GM12865 (cell line): Measurements from ENCODE around the gene PLEKHM3.

Experiments
- DNase-seq: peaks from one replicate; pipeline ENCODE4 v3.0.0; 2010; ENCODE audit warnings: low read depth
- H3K4me3 ChIP-seq: 2 replicates; pipeline ENCODE4 v1.5.1; 2011; ENCODE audit warnings: mild to moderate bottlenecking, low read depth, low read length, control low read depth
- TF ChIP-seq, protein P1 (sequence below): IDR thresholded peaks from 2 replicates; pipeline ENCODE4 v1.5.1; 2011; ENCODE audit warnings: low read length, control low read depth, low read depth, inconsistent platforms; ENCODE audit not compliant: insufficient read depth; ENCODE audit errors: missing control alignments

PLEKHM3 gene

DNA sequence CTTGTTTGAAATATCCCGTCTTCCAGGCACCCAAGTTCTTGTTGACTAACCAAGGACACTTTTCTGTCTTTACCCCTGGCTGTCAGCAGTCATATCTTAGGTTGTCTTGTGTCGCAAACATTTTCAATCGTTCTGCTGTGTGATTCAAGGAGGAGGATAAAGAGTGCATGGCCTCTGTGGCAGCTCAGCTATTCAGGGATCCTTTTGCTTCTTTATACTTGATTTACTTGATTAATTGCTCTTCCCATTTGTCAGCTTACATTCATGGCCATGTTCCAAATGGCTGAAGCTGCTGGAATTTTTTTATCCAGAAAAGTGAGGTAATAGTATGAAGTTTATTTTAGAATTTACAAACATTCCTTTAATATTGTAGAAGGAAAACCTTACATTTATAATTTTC, 158.3 kb downstream of the PLEKHM3 start:
- DNase-seq = no peak
- H3K4me3 ChIP-seq = no peak overlapping the region
- TF ChIP-seq, protein P1, sequence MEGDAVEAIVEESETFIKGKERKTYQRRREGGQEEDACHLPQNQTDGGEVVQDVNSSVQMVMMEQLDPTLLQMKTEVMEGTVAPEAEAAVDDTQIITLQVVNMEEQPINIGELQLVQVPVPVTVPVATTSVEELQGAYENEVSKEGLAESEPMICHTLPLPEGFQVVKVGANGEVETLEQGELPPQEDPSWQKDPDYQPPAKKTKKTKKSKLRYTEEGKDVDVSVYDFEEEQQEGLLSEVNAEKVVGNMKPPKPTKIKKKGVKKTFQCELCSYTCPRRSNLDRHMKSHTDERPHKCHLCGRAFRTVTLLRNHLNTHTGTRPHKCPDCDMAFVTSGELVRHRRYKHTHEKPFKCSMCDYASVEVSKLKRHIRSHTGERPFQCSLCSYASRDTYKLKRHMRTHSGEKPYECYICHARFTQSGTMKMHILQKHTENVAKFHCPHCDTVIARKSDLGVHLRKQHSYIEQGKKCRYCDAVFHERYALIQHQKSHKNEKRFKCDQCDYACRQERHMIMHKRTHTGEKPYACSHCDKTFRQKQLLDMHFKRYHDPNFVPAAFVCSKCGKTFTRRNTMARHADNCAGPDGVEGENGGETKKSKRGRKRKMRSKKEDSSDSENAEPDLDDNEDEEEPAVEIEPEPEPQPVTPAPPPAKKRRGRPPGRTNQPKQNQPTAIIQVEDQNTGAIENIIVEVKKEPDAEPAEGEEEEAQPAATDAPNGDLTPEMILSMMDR = no peak

GRCh38 chr2:207865210-207865609, 160.1 kb downstream of the PLEKHM3 start:
- TF ChIP-seq, protein P1 = no peak
- no peak overlapping the region for H3K4me3 ChIP-seq
- DNase-seq = no peak

DNA sequence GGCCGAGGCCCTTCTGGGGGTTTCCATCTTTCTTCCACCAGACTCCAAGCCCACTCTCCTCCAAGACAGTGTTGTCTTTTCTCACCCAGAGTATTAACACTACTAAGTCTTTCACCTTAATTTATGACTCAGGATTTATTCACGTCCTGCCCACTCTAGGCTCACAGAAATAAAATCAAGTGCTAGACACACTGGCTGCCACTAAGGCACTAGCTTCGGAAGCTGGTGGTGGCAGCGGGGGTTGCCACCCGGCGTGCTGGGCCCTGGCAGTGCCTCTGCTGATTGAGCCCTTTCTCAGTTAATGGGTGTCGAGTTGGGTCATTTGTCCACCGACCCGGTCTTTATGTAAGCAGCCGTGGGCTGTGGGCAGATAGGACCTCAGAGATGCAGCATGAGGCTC, 162.0 kb downstream of the PLEKHM3 start:
- no peak overlapping the region for H3K4me3 ChIP-seq
- TF ChIP-seq, protein P1 = no peak
- DNase-seq = no peak

DNA sequence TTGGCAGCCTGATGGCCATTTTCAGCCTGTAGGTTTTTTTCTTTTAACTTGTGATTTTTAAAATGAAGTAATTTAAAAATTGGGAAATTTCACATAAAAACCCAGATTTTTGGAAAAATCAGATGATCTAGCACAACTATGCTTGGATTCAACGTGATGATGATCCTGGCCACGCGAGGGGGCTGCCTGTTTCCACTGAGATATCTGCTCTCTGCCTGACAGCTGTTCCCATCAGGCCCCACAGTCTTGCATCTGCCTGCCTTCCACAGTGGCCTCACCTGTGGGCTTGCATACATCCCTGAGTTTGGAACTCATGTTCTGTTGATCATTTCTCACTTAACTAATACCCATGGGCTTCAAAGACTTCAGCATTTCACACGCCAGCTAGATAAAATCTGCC, 163.5 kb downstream of the PLEKHM3 start:
- DNase-seq = no peak
- no peak overlapping the region for H3K4me3 ChIP-seq
- TF ChIP-seq, protein P1 = no peak

GRCh38 chr2:207860685-207861084, 164.6 kb downstream of the PLEKHM3 start:
- no peak overlapping the region for H3K4me3 ChIP-seq
- TF ChIP-seq, protein P1 = no peak
- no peak for DNase-seq

GRCh38 chr2:207855591-207855990, 169.7 kb downstream of the PLEKHM3 start:
- no peak for DNase-seq
- no peak overlapping the region for H3K4me3 ChIP-seq
- TF ChIP-seq, protein P1 = no peak
